ENCODE data around the gene TESK2.

GRCh38 chr1:45510036-45510971 is 19.3 kb upstream of the TESK2 start:
- TF ChIP-seq, protein P1, sequence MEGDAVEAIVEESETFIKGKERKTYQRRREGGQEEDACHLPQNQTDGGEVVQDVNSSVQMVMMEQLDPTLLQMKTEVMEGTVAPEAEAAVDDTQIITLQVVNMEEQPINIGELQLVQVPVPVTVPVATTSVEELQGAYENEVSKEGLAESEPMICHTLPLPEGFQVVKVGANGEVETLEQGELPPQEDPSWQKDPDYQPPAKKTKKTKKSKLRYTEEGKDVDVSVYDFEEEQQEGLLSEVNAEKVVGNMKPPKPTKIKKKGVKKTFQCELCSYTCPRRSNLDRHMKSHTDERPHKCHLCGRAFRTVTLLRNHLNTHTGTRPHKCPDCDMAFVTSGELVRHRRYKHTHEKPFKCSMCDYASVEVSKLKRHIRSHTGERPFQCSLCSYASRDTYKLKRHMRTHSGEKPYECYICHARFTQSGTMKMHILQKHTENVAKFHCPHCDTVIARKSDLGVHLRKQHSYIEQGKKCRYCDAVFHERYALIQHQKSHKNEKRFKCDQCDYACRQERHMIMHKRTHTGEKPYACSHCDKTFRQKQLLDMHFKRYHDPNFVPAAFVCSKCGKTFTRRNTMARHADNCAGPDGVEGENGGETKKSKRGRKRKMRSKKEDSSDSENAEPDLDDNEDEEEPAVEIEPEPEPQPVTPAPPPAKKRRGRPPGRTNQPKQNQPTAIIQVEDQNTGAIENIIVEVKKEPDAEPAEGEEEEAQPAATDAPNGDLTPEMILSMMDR (IDR thresholded peaks at IDR 0.05): no peak
- TF ChIP-seq POLR2AphosphoS5 (IDR thresholded peaks at IDR 0.05) (no peak), POLR2A (IDR thresholded peaks at IDR 0.05) (no peak), EP300 (IDR thresholded peaks at IDR 0.05) (no peak)

Data from sigmoid colon (tissue), 4 donors.